K562 (cell line): ENCODE results near the gene OLFML2B. TPM values are rescaled to one million over a fixed set of nuclear protein-coding genes. Genes with fewer than 3 reads are reported as not detected.

Experiments
- ATAC-seq: fragments of 200-7000 bp; cut with Tn5 transposase; 3 replicates; pipeline ENCODE4 v1.9.1; 2020; ENCODE audit warnings: moderate library complexity
- BruUV-seq: library from RNA; stranded (reverse); fragments of 400-500 nt; replicated peaks from 2 replicates; lab custom pipeline; 2021; lab: Mats Ljungman, UMichigan
- CTCF ChIA-PET: fragments of 300-600 bp; formaldehyde crosslinking; extraction: SDS; loops from one replicate; lab custom pipeline; 2021; ENCODE audit warnings: low intra/inter-chr PET ratio; lab: Yijun Ruan, JAX
- POLR2A ChIA-PET: fragments of 300-600, 350-650 bp; sonication (Branson Sonifier 250); formaldehyde crosslinking; extraction: SDS; loops from one replicate; lab custom pipeline; 2021; ENCODE audit warnings: antibody characterized with exemption, inconsistent platforms; lab: Yijun Ruan, JAX
- DNase-seq, 4 experiments: peaks; one replicate each; pipeline versions ENCODE4 v3.0.0 to v3.0.0-alpha.2; 2011 to 2018; ENCODE audit warnings: low spot score in 3 of 4, mixed read lengths in 3 of 4; ENCODE audit errors: extremely low read depth in 1 of 4
- FAIRE-seq: peaks from 2 replicates; lab custom pipeline; 2011; peaks lifted over from hg19 to GRCh38; lab: Jason Lieb, UNC
- H2AFZ ChIP-seq: 2 replicates; pipeline ENCODE4 v1.6.0; 2011; ENCODE audit warnings: low read depth, low read length, control low read depth, inconsistent platforms
- H3K27ac ChIP-seq: fragments of 200-600 bp; 3 replicates; pipeline ENCODE4 v1.8.0; 2011; ENCODE audit warnings: low read depth, mild to moderate bottlenecking, control low read depth, inconsistent platforms, low read length, moderate library complexity, mixed read lengths; ENCODE audit errors: extremely low read depth
- H3K27me3 ChIP-seq, 2 experiments: fragments of 300-600 bp in 1 of 2; 2 replicates in 1 of 2; 3 replicates in 1 of 2; pipeline versions ENCODE4 v1.6.0 to v1.8.0; 2011; ENCODE audit warnings: inconsistent platforms in 2 of 2, low read length in 2 of 2, mild to moderate bottlenecking in 1 of 2, mixed read lengths in 1 of 2, moderate library complexity in 1 of 2; ENCODE audit not compliant: control insufficient read depth in 2 of 2, insufficient read depth in 2 of 2
- H3K36me3 ChIP-seq: fragments of 300-600 bp; 3 replicates; pipeline ENCODE4 v1.8.0; 2011; ENCODE audit warnings: mild to moderate bottlenecking, low read length, inconsistent platforms; ENCODE audit not compliant: control insufficient read depth, insufficient read depth
- H3K4me1 ChIP-seq, 2 experiments: fragments of 200-600 bp in 1 of 2; replicated peaks in 1 of 2; 2 replicates in 1 of 2; 3 replicates in 1 of 2; pipeline versions ENCODE4 v1.5.1 to v1.8.0; 2011; ENCODE audit warnings: inconsistent platforms in 2 of 2, low read length in 2 of 2, mild to moderate bottlenecking in 1 of 2, mixed read lengths in 1 of 2, moderate library complexity in 1 of 2; ENCODE audit not compliant: control insufficient read depth in 2 of 2, insufficient read depth in 2 of 2
- H3K4me2 ChIP-seq: 2 replicates; pipeline ENCODE4 v1.6.1; 2011; ENCODE audit warnings: low read length, control low read depth, inconsistent platforms, mixed read lengths; ENCODE audit not compliant: insufficient read depth
- H3K4me3 ChIP-seq: fragments of 200-600 bp; sonication (generic), shearing (Covaris generic); 2 replicates; pipeline ENCODE4 v1.5.1; 2016; ENCODE audit warnings: control low read depth, inconsistent platforms
- H3K79me2 ChIP-seq: fragments of 200-600 bp; 3 replicates; pipeline ENCODE4 v1.8.0; 2011; ENCODE audit warnings: low read length, inconsistent platforms; ENCODE audit not compliant: control insufficient read depth, insufficient read depth
- H3K9ac ChIP-seq, 2 experiments: 2 replicates each; pipeline versions ENCODE4 v1.6.0 to v1.6.1; 2011; ENCODE audit warnings: low read depth in 2 of 2, low read length in 2 of 2, control low read depth in 1 of 2, inconsistent platforms in 1 of 2, mild to moderate bottlenecking in 1 of 2, mixed read lengths in 1 of 2; ENCODE audit not compliant: insufficient read depth in 1 of 2
- H3K9me1 ChIP-seq: one replicate; pipeline ENCODE4 v1.6.0; 2011; ENCODE audit warnings: inconsistent platforms, mild to moderate bottlenecking, low read length, moderate library complexity; ENCODE audit not compliant: control insufficient read depth, insufficient read depth
- H3K9me3 ChIP-seq: replicated peaks from 2 replicates; pipeline ENCODE4 v1.5.1; 2011; ENCODE audit warnings: low read depth, low read length, inconsistent platforms; ENCODE audit not compliant: control insufficient read depth, insufficient read depth
- H4K20me1 ChIP-seq: replicated peaks from 2 replicates; pipeline ENCODE4 v1.6.1; 2011; ENCODE audit warnings: low read length, inconsistent platforms, mixed read lengths; ENCODE audit not compliant: control insufficient read depth, insufficient read depth
- BRF1 ChIP-seq: IDR thresholded peaks from 3 replicates; pipeline ENCODE4 v1.6.1; 2011; ENCODE audit warnings: borderline replicate concordance, mild to moderate bottlenecking; ENCODE audit not compliant: insufficient read length; ENCODE audit errors: extremely low read depth
- C11orf30 ChIP-seq: fragments of 450-650 bp; IDR thresholded peaks from 2 replicates; pipeline ENCODE4 v1.6.1; 2016; ENCODE audit warnings: low read depth, mild to moderate bottlenecking
- CBX3 ChIP-seq, 2 experiments: IDR thresholded peaks; 1 replicate in 1 of 2; 2 replicates in 1 of 2; pipeline ENCODE4 v1.6.1; 2012; ENCODE audit warnings: inconsistent platforms in 2 of 2, low read length in 2 of 2, borderline replicate concordance in 1 of 2, control low read depth in 1 of 2
- HEY1 ChIP-seq: fragments of 250-450 bp; sonication (Bioruptor Pico); IDR thresholded peaks from 2 replicates; pipeline ENCODE4 v1.5.0; 2020; ENCODE audit warnings: mild to moderate bottlenecking, moderate library complexity, borderline replicate concordance
- ILK ChIP-seq: fragments of 450-650 bp; IDR thresholded peaks from 2 replicates; pipeline ENCODE4 v1.6.1; 2016; ENCODE audit warnings: missing genetic modification characterization, low read depth, mild to moderate bottlenecking, missing compliant biosample characterization, moderate library complexity, borderline replicate concordance
- PURB ChIP-seq: sonication (generic); formaldehyde crosslinking; IDR thresholded peaks from 2 replicates; pipeline ENCODE4 v1.9.0; 2021; ENCODE audit warnings: low read depth, mild to moderate bottlenecking, missing genetic modification reagents
- RFX5 ChIP-seq: IDR thresholded peaks from 2 replicates; pipeline ENCODE4 v1.6.1; 2011; ENCODE audit warnings: low read depth, mild to moderate bottlenecking, improper control_type of control experiment, low read length
- SP2 ChIP-seq: IDR thresholded peaks from 2 replicates; pipeline ENCODE4 v1.6.1; 2011; ENCODE audit warnings: mild to moderate bottlenecking, low read depth, low read length, moderate library complexity; ENCODE audit not compliant: poor library complexity, severe bottlenecking; ENCODE audit errors: extremely low read depth
- TRIM24 ChIP-seq, 2 experiments: fragments of 450-650 bp; IDR thresholded peaks; 2 replicates each; pipeline ENCODE4 v1.6.1; 2016
- YBX1 ChIP-seq: fragments of 450-650 bp; IDR thresholded peaks from 2 replicates; pipeline ENCODE4 v1.7.1; 2016; ENCODE audit warnings: mild to moderate bottlenecking
- ZBED1 ChIP-seq: IDR thresholded peaks from 2 replicates; pipeline ENCODE4 v1.6.1; 2014
- WGBS: fragments of 100-300 bp; shearing (Covaris generic); methylation state at CpG from one replicate; pipeline ENCODE4 v1.1.6; 2016; ENCODE audit warnings: low coverage, mixed read lengths; ENCODE audit not compliant: insufficient coverage; ENCODE audit errors: missing lambda C conversion rate; 5-methylcytosine and 5-hydroxymethylcytosine counted together
- in situ Hi-C: fragments of 300-500 bp; cut with MboI; formaldehyde crosslinking; loops from 4 replicates; pipeline ENCODE4 v1.15.0; 2018; ENCODE audit warnings: inconsistent platforms, mixed read lengths
- intact Hi-C: fragments of 100-400 bp; cut with micrococcal nuclease; formaldehyde crosslinking; loops from 2 replicates; pipeline ENCODE4 v1.14.2; 2022
- polyA plus RNA-seq, 8 experiments: library from polyadenylated mRNA; depleted of rRNA in 4 of 8; stranded (reverse) in 5 of 8; unstranded in 3 of 8; fragments of >200 nt; fragmentation: Nextera tagmentation in 2 of 8; fragmentation: Illumina TruSeq in 1 of 8; extraction: Ambion mirVana in 2 of 8; extraction: Trizol in 1 of 8; gene quantifications; 2 replicates each; pipeline versions ENCODE4 v1.2.1 to v1.2.3, GENCODE V29; 2011 to 2014; ENCODE audit warnings: inconsistent platforms in 1 of 8, missing spikeins in 1 of 8
- total RNA-seq, 7 experiments: library from RNA; depleted of rRNA in 6 of 7; stranded (reverse); fragments of >200 nt in 6 of 7; fragmentation: Illumina TruSeq in 2 of 7; extraction: Trizol in 2 of 7; gene quantifications; 2 replicates each; pipeline versions ENCODE4 v1.2.1 to v1.2.3, GENCODE V29; 2011 to 2021; ENCODE audit warnings: low replicate concordance in 1 of 7
- TF ChIP-seq, protein P1 (sequence below): IDR thresholded peaks from 2 replicates; pipeline ENCODE4 v1.6.1; 2016; ENCODE audit warnings: missing genetic modification characterization, missing compliant biosample characterization
- TF ChIP-seq, protein P2 (sequence below): sonication (generic); formaldehyde crosslinking; IDR thresholded peaks from 2 replicates; pipeline ENCODE4 v1.8.0; 2022; ENCODE audit warnings: mild to moderate bottlenecking, low read depth, missing genetic modification reagents
- TF ChIP-seq, protein P3 (sequence below): fragments of 450-650 bp; formaldehyde crosslinking; conservative IDR thresholded peaks from 2 replicates; pipeline ENCODE4 v1.4.0; 2022; ENCODE audit warnings: mild to moderate bottlenecking, missing genetic modification characterization
- TF ChIP-seq, protein P4 (sequence below): sonication (generic); formaldehyde crosslinking; IDR thresholded peaks from 2 replicates; pipeline ENCODE4 v1.8.0; 2022; ENCODE audit warnings: missing genetic modification reagents, mild to moderate bottlenecking, moderate library complexity, borderline replicate concordance

OLFML2B gene
- total and polyA plus RNA-seq, 9 of the 15 experiments (the other 6 are each of a cell fraction or from before 2014, with no cell fraction given) = not detected

DNA sequence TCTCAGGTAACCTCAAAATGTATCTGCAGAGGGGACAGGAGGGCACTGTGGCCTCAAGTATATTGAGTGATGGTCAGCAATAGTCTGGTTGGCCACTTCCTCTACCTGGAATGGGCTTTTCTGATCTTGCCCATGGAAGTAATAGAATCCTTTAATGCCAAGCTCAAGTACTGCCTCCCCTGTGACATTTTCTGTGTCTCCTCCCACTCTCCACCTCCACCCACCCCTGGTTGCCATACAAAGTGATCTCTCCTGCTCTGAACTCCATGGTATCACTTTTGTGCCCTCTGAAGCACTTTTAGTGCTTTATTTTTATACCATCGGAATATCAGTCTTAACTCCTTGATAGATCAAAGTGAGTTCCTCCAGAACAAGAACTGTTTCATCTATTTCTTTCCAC, 36.6 kb upstream of the OLFML2B start (continued):
- no peak for TF ChIP-seq RFX5

DNA sequence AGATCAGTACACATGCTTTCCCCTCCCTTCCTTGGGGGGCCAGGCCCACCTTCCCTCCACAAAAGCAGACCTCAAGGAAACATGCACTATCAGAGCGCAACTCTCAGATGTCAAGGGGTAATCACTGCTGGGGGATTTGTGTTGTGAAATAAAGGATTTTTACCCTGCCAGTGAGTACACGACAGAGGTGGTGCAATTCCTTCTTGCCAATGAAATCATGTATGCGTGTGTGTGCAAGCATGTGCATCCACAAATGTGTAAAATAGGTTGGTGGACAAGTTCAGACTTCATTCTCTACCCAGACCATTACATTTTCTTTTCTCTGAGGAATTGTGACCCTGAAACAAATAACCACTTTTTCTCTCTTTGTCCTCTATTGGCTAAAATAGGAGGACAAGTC, 36.1 kb upstream of the OLFML2B start:
- no peak overlapping the region for H3K9ac ChIP-seq
- no peaks in the 10 kb centered on the region for H3K9me3 ChIP-seq
- FAIRE-seq (no peak), DNase-seq (no peak), ATAC-seq (no peak)
- H4K20me1 ChIP-seq = no peaks in the 10 kb centered on the region
- in situ Hi-C loops = loop anchor here (5.0 kb wide), 1 partner anchor 213 kb away; no protein-coding TSS in a partner anchor
- no peak overlapping the region for H3K4me2 ChIP-seq
- H3K36me3 ChIP-seq = no peaks in the 10 kb centered on the region
- no TSS peak for BruUV-seq
- no peak overlapping the region for H2AFZ ChIP-seq
- no peaks in the 10 kb centered on the region for H3K4me1 ChIP-seq
- WGBS = 4% methylated on average over 3 of the region's 3 CpGs
- H3K79me2 ChIP-seq = no peaks in the 10 kb centered on the region
- CTCF ChIA-PET = no interaction called here
- H3K4me3 ChIP-seq = no peak overlapping the region
- peaks cover 0 to 7% of the 10 kb centered on the region in 2 experiments; a peak in 1 of 5 replicates for H3K27me3 ChIP-seq
- POLR2A ChIA-PET = no interaction called here
- no peaks in the 10 kb centered on the region for H3K9me1 ChIP-seq
- no peak overlapping the region for H3K27ac ChIP-seq
- intact Hi-C loops = loop anchor here (5.0 to 10.0 kb wide), 3 partner anchors 313 to 1115 kb away; partner anchors contain the start of gene UHMK1
- TF ChIP-seq HEY1 (CRISPR knock-in tag) (no peak), CBX3 (IDR thresholded peaks at IDR 0.05; ENCODE audit: borderline replicate concordance in 1 of 2, low read length in 2 of 2) (no peak), ILK (tag) (no peak), PURB (CRISPR knock-in tag) (no peak), YBX1 (no peak), SP2 (no peak), ZBED1 (no peak), C11orf30 (no peak), TRIM24 (IDR thresholded peaks at IDR 0.05) (no peak), BRF1 (no peak)
- TF ChIP-seq, protein P1, sequence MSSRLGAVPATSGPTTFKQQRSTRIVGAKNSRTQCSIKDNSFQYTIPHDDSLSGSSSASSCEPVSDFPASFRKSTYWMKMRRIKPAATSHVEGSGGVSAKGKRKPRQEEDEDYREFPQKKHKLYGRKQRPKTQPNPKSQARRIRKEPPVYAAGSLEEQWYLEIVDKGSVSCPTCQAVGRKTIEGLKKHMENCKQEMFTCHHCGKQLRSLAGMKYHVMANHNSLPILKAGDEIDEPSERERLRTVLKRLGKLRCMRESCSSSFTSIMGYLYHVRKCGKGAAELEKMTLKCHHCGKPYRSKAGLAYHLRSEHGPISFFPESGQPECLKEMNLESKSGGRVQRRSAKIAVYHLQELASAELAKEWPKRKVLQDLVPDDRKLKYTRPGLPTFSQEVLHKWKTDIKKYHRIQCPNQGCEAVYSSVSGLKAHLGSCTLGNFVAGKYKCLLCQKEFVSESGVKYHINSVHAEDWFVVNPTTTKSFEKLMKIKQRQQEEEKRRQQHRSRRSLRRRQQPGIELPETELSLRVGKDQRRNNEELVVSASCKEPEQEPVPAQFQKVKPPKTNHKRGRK = no peak
- TF ChIP-seq, protein P2, sequence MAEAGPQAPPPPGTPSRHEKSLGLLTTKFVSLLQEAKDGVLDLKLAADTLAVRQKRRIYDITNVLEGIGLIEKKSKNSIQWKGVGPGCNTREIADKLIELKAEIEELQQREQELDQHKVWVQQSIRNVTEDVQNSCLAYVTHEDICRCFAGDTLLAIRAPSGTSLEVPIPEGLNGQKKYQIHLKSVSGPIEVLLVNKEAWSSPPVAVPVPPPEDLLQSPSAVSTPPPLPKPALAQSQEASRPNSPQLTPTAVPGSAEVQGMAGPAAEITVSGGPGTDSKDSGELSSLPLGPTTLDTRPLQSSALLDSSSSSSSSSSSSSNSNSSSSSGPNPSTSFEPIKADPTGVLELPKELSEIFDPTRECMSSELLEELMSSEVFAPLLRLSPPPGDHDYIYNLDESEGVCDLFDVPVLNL = no peak
- TF ChIP-seq, protein P3, sequence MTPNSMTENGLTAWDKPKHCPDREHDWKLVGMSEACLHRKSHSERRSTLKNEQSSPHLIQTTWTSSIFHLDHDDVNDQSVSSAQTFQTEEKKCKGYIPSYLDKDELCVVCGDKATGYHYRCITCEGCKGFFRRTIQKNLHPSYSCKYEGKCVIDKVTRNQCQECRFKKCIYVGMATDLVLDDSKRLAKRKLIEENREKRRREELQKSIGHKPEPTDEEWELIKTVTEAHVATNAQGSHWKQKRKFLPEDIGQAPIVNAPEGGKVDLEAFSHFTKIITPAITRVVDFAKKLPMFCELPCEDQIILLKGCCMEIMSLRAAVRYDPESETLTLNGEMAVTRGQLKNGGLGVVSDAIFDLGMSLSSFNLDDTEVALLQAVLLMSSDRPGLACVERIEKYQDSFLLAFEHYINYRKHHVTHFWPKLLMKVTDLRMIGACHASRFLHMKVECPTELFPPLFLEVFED (CRISPR knock-in tag) = no peak
- TF ChIP-seq, protein P4, sequence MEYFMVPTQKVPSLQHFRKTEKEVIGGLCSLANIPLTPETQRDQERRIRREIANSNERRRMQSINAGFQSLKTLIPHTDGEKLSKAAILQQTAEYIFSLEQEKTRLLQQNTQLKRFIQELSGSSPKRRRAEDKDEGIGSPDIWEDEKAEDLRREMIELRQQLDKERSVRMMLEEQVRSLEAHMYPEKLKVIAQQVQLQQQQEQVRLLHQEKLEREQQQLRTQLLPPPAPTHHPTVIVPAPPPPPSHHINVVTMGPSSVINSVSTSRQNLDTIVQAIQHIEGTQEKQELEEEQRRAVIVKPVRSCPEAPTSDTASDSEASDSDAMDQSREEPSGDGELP (CRISPR knock-in tag) = no peak
